Astrocyte (in vitro differentiated cells and primary cell): ENCODE data around the gene TENM3. TPM values are rescaled to one million over a fixed set of nuclear protein-coding genes. Genes with fewer than 3 reads are reported as not detected.

Source experiments
- DNase-seq: peaks from one replicate; pipeline ENCODE4 v3.0.0-alpha.2; 2010; ENCODE audit warnings: low read depth
- FAIRE-seq: peaks from 2 replicates; lab custom pipeline; 2011; peaks lifted over from hg19 to GRCh38; lab: Jason Lieb, UNC
- H2AFZ ChIP-seq: 2 replicates; pipeline ENCODE4 v1.6.0; 2012; ENCODE audit warnings: low read depth, low read length, inconsistent platforms
- H3K27ac ChIP-seq: 2 replicates; pipeline ENCODE4 v1.5.1; 2011; ENCODE audit warnings: low read depth, low read length, inconsistent platforms
- H3K27me3 ChIP-seq: 2 replicates; pipeline ENCODE4 v1.6.0; 2011; ENCODE audit warnings: low read length, inconsistent platforms; ENCODE audit not compliant: insufficient read depth
- H3K36me3 ChIP-seq: 2 replicates; pipeline ENCODE4 v1.5.1; 2011; ENCODE audit warnings: low read length, inconsistent platforms; ENCODE audit not compliant: insufficient read depth
- H3K4me1 ChIP-seq: 2 replicates; pipeline ENCODE4 v1.5.1; 2011; ENCODE audit warnings: low read length, inconsistent platforms; ENCODE audit not compliant: insufficient read depth
- H3K4me2 ChIP-seq: 2 replicates; pipeline ENCODE4 v1.6.0; 2012; ENCODE audit warnings: low read length, inconsistent platforms
- H3K4me3 ChIP-seq: 2 replicates; pipeline ENCODE4 v1.5.1; 2011; ENCODE audit warnings: low read depth, mild to moderate bottlenecking, low read length, inconsistent platforms; ENCODE audit not compliant: insufficient read depth
- H3K79me2 ChIP-seq: 2 replicates; pipeline ENCODE4 v1.6.0; 2012; ENCODE audit warnings: mild to moderate bottlenecking, low read length, inconsistent platforms; ENCODE audit not compliant: insufficient read depth
- H3K9ac ChIP-seq: 2 replicates; pipeline ENCODE4 v1.6.0; 2012; ENCODE audit warnings: mild to moderate bottlenecking, low read length, inconsistent platforms
- H3K9me3 ChIP-seq: 2 replicates; pipeline ENCODE4 v1.5.1; 2012; ENCODE audit warnings: low read depth, mild to moderate bottlenecking, low read length, inconsistent platforms; ENCODE audit not compliant: insufficient read depth
- H4K20me1 ChIP-seq: 2 replicates; pipeline ENCODE4 v1.6.0; 2012; ENCODE audit warnings: low read length, inconsistent platforms; ENCODE audit not compliant: insufficient read depth
- H3K27ac Mint-ChIP-seq: one replicate; pipeline ENCODE4 v1.8.0; 2021; ENCODE audit warnings: mild to moderate bottlenecking, mixed read lengths; ENCODE audit not compliant: unreplicated experiment
- H3K27me3 Mint-ChIP-seq: one replicate; pipeline ENCODE4 v1.8.0; 2021; ENCODE audit warnings: low read depth, mixed read lengths; ENCODE audit not compliant: unreplicated experiment
- H3K36me3 Mint-ChIP-seq: one replicate; pipeline ENCODE4 v1.8.0; 2021; ENCODE audit warnings: low read depth, mixed read lengths; ENCODE audit not compliant: unreplicated experiment
- H3K4me1 Mint-ChIP-seq: one replicate; pipeline ENCODE4 v1.8.0; 2021; ENCODE audit warnings: low read depth, mixed read lengths; ENCODE audit not compliant: unreplicated experiment
- H3K4me3 Mint-ChIP-seq: one replicate; pipeline ENCODE4 v1.8.0; 2021; ENCODE audit warnings: mild to moderate bottlenecking, moderate library complexity, mixed read lengths; ENCODE audit not compliant: unreplicated experiment
- H3K9me3 Mint-ChIP-seq: one replicate; pipeline ENCODE4 v1.8.0; 2021; ENCODE audit warnings: mild to moderate bottlenecking, mixed read lengths; ENCODE audit not compliant: unreplicated experiment
- EZH2 ChIP-seq: IDR thresholded peaks from 2 replicates; pipeline ENCODE4 v1.6.1; 2012; ENCODE audit warnings: mild to moderate bottlenecking, low read length, inconsistent platforms; ENCODE audit not compliant: insufficient read depth
- total RNA-seq: library from RNA; stranded (reverse); gene quantifications from 2 replicates; pipeline ENCODE4 v1.2.1, GENCODE V29; 2021
- TF ChIP-seq, protein P1 (sequence below): IDR thresholded peaks from 2 replicates; pipeline ENCODE4 v1.5.1; 2011; ENCODE audit warnings: low read depth, mild to moderate bottlenecking, inconsistent platforms, low read length, moderate library complexity; ENCODE audit not compliant: insufficient read depth

The TENM3 gene
- total RNA-seq, 1 donor from 2014 or later: 127 TPM

DNA sequence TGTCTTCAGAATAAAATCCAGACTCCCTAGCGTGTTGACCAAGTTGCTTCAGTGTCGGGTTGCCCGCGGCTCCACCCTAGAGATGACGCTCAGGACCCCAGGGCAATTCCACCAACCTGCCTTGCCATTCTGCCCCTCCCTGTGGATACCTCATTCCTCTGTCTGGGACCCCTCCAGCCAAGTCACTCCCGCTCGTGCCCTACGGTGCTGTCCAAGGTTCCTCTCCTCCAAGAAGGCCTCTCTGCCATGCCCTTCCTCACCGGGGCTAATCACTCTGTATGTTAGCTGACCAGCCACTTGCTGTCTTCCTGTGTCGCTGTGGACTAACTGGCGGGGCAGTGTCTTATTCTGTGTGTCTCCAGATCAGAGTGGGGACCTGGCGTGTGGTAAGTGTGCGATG lies 46.6 kb downstream of the TENM3 start:
- Mint-ChIP-seq H3K4me1 (peaks cover 24% of the 10 kb centered on the region), H3K27me3 (no peaks in the 10 kb centered on the region), H3K9me3 (peaks cover 3% of the 10 kb centered on the region), H3K4me3 (no peak overlapping the region), H3K27ac (peak overlapping the region; percentile 68), H3K36me3 (peaks cover 20% of the 10 kb centered on the region)
- no peak for FAIRE-seq
- Histone ChIP-seq H4K20me1 (peaks cover 6% of the 10 kb centered on the region), H3K4me3 (no peak overlapping the region), H3K27ac (no peak overlapping the region), H3K27me3 (no peaks in the 10 kb centered on the region), H3K79me2 (peaks cover 19% of the 10 kb centered on the region), H2AFZ (no peak overlapping the region), H3K9ac (no peak overlapping the region), H3K9me3 (no peaks in the 10 kb centered on the region), H3K4me2 (no peak overlapping the region), H3K36me3 (no peaks in the 10 kb centered on the region), H3K4me1 (peaks cover 5% of the 10 kb centered on the region)
- TF ChIP-seq, protein P1, sequence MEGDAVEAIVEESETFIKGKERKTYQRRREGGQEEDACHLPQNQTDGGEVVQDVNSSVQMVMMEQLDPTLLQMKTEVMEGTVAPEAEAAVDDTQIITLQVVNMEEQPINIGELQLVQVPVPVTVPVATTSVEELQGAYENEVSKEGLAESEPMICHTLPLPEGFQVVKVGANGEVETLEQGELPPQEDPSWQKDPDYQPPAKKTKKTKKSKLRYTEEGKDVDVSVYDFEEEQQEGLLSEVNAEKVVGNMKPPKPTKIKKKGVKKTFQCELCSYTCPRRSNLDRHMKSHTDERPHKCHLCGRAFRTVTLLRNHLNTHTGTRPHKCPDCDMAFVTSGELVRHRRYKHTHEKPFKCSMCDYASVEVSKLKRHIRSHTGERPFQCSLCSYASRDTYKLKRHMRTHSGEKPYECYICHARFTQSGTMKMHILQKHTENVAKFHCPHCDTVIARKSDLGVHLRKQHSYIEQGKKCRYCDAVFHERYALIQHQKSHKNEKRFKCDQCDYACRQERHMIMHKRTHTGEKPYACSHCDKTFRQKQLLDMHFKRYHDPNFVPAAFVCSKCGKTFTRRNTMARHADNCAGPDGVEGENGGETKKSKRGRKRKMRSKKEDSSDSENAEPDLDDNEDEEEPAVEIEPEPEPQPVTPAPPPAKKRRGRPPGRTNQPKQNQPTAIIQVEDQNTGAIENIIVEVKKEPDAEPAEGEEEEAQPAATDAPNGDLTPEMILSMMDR: no peak
- TF ChIP-seq EZH2: no peak
- no peak for DNase-seq

DNA sequence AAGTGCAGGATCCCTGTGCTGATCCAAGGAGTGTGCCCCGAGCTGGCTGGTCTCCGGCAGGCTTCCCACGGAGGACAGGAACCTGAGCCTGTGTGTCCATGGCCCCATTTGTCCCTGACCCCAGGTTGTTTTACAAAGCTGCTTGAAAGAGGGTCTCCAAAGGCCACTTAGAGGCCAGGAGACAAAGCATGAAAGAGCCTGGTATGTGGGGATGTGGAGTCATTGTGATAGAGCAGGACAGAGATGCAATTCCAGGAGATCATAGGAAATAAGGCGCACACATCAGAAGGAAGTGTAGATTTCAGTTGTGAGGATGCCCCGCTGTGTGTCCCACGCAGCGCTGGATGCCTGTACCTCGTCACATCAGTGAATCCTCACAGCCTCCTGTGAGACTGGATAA lies 48.0 kb downstream of the TENM3 start:
- FAIRE-seq: no peak

More for the DNA sequence above, 48.0 kb downstream of the TENM3 start:
- peaks cover 5% of the 10 kb centered on the region for H4K20me1 ChIP-seq
- H3K79me2 ChIP-seq: peaks cover 19% of the 10 kb centered on the region
- no peaks in the 10 kb centered on the region for H3K27me3 ChIP-seq
- peaks cover under 1% of the 10 kb centered on the region for H3K4me1 ChIP-seq
- H3K4me3 ChIP-seq: no peak overlapping the region
- H3K9ac ChIP-seq: no peak overlapping the region
- H3K4me1 Mint-ChIP-seq: peaks cover 16% of the 10 kb centered on the region
- H3K9me3 ChIP-seq: no peaks in the 10 kb centered on the region
- H3K36me3 ChIP-seq: no peaks in the 10 kb centered on the region
- H3K4me3 Mint-ChIP-seq: no peak overlapping the region
- no peaks in the 10 kb centered on the region for H3K27me3 Mint-ChIP-seq
- no peak overlapping the region for H3K27ac ChIP-seq
- H3K27ac Mint-ChIP-seq: peak overlapping the region; percentile 41
- no peak overlapping the region for H3K4me2 ChIP-seq
- H3K36me3 Mint-ChIP-seq: peaks cover 18% of the 10 kb centered on the region
- H2AFZ ChIP-seq: no peak overlapping the region
- DNase-seq: no peak
- no peak for TF ChIP-seq EZH2
- TF ChIP-seq, protein P1: no peak
- peaks cover 3% of the 10 kb centered on the region for H3K9me3 Mint-ChIP-seq
